GM19023 (cell line): ENCODE data around the gene CD1D.

Experiments
- ATAC-seq: cut with Tn5 transposase; IDR thresholded peaks from one replicate; pipeline ENCODE4 v1.9.1; 2021; ENCODE audit warnings: mild to moderate bottlenecking, moderate library complexity; ENCODE audit not compliant: unreplicated experiment

Gene CD1D

GRCh38 chr1:158180741-158181576 is at the start of gene CD1D:
Gene CD1D (plus strand): TSS chr1:158180895. CDS start chr1:158181102, 207 bp downstream.
- ATAC-seq: peak; percentile 40

GRCh38 chr1:158131217-158131616 is 49.5 kb upstream of the CD1D start:
- ATAC-seq: no peak

GRCh38 chr1:158140764-158141192 is 39.9 kb upstream of the CD1D start:
- ATAC-seq: no peak

GRCh38 chr1:158145173-158145719 is 35.4 kb upstream of the CD1D start:
- no peak for ATAC-seq

- ATAC-seq: no peak
Observed at GRCh38 chr1:158146165-158146564, 34.5 kb upstream of the CD1D start.

DNA sequence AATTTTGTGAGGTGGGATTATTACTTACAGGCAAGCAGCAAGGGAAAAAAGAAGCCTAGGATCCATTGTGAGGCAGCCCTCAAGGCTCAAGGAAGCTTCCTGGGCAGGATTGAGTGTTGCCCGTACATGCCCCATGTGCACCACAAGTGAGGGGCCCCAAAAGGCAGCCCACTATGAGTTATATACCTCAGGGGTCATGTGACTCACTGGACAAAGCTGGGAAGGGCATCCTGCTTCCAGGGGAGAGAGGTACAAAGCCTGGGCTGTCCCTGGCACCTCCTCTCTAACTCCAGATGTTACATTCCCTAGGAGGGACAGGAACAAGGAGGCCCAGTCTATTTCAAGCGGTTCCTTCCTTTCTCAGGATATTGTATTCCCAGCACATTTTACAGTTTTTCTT is 34.0 kb upstream of the CD1D start:
- ATAC-seq: no peak

DNA sequence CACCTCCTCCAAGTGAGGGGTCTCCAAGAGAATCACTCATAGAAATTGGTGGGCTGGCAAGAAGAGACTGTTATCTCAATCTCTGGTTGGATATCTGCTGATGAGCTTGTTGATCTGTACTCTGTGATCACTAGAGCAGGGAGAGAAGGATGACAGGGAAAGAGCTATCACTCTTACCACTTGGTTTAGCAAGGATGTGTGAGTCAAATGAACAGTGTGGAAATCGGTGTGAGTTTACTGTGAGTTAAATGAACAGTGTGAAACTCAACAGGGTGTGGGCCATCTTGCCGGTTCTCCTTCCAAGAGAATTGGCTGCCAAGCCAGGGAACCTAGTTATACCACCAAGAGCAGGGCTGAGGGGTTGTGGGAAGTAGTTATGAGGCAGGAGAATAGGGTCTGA is 33.3 kb upstream of the CD1D start:
- no peak for ATAC-seq

GRCh38 chr1:158147869-158148268 is 32.8 kb upstream of the CD1D start:
- no peak for ATAC-seq

DNA sequence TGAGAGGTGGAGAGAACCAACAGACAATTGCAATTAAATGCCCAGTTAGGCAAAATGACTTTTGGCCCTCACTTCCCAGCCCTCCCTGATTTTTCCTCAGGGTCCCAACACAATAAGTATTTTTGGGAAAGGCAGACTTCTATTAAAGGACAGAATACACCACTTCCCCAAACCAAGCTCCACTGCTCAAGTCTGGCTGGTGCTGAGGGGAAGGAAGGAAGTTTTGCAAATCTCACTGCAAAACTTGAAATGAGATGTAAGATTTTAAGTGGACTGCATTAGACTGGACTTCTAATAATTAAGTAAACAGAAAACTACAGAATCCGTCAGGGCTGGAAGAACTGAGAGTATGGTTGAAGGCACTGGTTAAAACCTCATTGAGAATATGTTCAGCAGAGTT is 32.2 kb upstream of the CD1D start:
- no peak for ATAC-seq

- ATAC-seq: peak; percentile 18
Observed at GRCh38 chr1:158149175-158149574, 31.5 kb upstream of the CD1D start.

DNA sequence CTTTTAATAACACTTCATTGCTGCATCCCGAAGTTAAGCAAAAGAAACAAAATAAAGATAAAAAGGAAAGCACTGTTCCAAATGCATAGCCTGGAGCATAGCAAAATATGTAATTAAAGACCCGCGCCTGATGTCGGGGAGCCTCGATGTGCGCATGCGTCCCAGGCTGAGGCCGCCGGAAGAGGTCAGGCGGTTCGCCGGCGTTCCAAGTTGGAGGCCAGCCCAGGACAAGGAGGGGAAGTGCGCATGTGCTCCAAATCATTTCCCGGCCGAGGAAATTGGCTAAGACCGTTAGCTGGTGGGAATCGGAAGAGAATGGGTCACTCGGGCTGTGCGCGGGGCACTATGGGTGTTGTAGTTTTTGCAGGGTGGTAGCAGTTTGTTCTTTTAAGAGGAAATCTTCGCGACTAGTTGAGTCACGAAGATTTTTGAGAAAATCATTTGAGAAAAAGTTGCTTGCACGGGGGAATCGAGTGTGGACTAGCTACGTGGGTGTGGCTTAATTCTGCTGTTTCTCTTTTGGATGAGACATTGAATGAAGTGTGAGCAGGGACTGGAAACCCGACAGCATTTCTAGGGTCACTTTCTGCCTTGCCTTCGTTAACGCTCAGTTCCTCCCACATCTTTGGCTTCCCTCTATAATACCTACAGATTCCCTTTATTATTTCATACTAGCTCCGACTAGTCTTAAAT is 31.0 kb upstream of the CD1D start:
- peak; percentile 68 for ATAC-seq

GRCh38 chr1:158150523-158150922 is 30.2 kb upstream of the CD1D start:
- no peak for ATAC-seq

DNA sequence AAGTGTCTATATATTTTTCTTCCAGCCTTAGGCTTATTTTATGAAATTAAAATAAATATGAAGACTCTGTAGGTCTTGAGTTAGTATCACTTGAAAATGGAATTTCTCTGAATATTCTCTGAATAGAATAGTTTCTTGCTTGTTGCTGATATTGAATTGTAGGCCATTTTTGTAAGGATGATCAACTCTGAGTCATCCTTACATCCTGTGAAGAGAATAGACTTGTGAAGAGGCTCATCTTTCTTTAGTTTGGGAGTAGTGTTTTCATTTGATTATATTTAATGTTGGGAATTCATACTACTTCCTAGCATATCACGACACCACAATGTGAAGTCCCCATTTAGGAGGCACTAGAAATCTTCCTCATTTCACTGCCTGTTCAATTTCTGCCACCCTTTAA is 27.5 kb upstream of the CD1D start:
- no peak for ATAC-seq

GRCh38 chr1:158153746-158154444 is 26.8 kb upstream of the CD1D start:
- no peak for ATAC-seq

DNA sequence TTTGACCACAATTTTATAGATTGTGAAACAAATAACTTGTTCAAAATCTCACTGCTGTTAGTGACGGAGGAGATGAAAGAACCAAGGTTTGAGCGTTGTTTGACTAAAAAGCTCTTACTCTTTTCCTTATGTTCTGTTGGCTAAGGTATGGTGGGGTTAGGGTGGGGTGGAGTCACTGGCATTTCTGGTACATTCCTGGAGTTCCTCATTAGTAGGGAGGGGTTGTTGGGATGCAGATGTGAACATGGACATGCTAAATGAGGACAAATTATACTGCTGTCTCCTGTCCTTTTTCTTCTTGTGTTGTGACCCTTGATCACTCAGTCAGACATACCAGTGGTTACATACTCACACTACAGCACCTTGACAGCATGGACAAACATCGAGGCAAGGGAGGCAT is 26.2 kb upstream of the CD1D start:
- no peak for ATAC-seq

GRCh38 chr1:158155673-158156072 is 25.0 kb upstream of the CD1D start:
- ATAC-seq: no peak

- ATAC-seq: no peak
Observed at GRCh38 chr1:158159597-158159996, 21.1 kb upstream of the CD1D start.

- no peak for ATAC-seq
Observed at GRCh38 chr1:158161446-158161845, 19.2 kb upstream of the CD1D start.

DNA sequence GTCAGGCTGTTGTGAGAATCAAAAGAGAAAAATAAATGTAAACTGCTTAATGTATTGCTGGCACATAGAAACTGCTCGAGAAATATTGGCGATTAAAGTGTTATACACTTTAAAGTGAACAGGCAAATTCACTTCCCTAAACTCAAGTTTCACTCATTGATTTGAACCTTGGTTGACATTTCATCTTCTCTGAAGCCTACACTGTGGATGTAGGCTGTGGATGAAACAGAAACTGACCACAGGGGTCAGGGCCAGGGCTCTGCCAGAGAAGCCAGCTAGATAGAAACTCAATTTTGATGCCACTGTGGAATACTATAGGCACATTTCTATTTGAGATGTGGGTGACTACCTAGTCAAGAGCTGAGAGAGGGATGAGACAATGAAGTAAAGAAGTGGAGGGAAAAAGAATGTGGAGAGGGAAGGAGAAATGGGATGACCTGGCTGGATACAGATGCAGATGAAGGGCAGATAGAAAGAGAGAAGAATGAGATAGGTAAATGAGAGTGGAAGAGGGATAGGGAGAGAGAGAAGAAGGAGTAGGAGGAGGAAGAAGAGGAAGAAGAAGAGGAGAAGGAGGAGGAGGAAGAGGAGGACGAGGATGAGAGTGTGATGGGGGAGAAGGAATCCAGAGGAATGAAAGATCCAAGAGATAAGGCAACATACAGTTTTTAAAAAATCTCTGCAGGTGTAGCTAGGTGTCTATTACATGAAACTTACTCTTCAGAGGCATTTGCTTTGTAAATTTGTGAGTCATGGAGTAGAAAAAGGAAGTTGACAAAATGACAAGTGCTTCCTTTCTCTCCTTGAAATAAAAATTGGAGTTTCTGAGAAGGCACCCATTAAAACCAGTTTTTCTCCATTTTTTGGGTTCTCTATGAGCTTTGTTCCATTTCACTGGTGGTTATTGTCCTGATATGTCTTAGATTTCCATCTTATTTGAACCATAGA is 17.4 kb upstream of the CD1D start:
- peak; percentile 96 for ATAC-seq

GRCh38 chr1:158169105-158169504 is 11.6 kb upstream of the CD1D start:
- ATAC-seq: no peak
